ENCODE results near the gene FOXP1.

The FOXP1 gene

DNA sequence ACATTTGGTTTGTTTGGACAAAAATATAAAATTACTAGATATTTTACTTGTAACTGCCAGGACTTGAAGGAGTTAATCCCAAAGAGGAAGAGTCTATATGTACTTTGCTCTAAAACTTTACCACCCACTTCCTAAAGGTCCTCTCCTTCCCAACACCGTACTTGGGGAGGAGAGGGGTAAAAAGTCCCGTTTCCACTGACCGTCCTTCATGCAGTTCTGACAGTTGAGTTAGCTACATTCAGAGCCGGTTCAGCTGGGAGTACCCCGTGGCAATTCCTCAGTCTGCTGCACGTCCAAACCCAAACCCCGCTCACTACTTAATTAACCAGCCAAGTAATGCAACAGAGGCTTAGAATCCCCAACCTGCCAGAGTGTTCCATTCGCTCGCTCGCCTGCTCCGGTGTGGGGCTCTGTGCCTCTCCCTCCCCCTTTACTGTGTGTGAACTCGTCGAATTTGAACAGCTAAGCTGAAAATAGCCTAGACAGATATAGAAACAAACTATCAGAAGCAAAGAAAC is 519.7 kb downstream of the FOXP1 start:
- peak; percentile 12 for DNase-seq

DNA sequence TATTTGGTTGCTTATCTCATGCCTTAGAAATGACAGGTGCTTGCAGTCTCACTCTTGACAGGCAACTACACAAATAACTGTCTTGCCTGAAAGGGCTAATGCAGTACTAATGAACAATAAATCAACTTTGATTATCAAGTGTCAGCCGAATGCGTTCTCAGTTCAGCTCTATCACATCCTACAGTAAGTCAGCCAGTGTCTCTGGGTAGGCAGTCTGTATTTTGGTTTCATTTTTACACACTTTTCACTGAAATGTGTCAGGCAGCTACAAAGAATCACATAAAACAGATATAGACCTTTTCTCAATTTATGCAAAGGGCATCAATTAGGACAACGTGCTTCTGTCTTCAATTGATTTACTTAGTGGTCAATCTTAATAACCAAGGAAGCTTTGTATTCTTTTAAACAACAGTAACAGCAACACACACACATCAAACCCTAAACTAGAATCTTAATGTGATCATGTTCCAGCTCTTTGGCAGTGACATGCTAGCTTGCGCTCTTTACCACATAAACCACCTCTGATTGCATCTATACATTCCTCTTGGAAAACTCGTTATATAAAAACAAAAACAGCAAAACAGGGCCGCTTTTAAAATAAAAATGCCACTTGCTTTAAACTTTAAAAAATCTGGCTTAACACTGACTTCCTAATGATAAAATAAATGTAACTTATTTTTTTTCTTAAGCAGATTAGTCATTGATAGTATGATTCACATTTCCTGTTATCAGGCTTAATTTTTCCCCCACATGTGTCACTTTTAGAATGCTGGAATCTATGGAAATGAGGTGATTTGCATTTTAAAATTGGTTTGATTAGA is 520.4 kb downstream of the FOXP1 start:
- DNase-seq, result no peak

DNA sequence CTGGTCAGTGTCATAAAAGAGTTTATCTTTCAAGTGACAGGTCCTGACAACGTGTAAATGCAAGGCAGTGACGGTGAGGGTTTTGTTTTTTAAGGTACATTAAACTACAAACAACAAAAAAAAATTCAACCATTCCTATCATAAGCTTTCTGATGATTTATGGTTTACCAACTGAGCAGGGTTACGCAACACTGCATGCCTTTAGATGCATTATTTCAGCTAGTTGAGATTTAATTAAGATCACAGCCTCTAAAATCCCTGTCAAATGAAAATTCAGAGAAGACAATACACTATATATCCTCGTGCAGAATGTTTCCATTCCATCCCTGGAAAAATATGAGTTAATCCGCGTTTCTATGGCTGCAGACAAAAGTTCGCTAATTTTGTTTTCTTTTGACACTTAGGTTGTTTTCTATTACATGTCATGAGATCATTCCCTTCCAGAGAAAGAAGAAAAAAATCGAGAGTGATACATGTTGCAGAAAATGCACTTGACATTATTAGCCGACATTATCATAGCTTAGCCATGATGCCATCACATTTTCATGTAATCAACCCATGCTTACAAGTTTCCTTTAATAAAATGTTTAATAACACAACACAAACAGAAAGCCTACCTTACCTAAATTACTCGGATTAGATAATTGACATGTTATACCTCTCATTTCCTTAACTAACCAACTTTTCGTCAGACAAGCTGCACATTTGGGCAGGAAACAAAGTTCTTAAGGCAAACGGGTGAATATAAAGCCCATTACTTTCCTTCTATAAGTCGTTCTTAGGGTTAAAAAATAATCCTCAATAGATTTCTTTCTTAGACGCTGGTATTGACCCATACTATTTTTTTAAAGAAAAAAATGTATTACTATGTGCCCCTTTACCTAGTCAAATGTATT is 521.2 kb downstream of the FOXP1 start:
- DNase-seq, result no peak

DNA sequence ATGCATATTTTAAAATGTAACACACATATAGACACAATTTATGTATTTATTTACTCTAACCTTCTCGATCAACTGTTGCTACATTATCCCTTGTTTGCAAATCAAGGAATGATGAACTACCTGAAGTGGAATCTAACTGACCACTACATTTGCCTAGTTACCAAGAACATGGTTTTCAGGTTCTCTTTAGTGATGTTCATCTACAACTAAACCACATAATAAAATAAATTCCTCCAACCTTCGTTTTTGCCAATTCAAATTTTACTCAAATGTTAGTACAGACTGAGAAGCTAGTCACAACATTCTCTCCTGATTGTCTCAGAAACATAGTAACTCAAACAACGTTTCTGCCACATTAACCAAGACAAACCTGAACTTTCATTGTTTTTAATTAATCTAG is 521.9 kb downstream of the FOXP1 start:
- DNase-seq, result no peak

DNA sequence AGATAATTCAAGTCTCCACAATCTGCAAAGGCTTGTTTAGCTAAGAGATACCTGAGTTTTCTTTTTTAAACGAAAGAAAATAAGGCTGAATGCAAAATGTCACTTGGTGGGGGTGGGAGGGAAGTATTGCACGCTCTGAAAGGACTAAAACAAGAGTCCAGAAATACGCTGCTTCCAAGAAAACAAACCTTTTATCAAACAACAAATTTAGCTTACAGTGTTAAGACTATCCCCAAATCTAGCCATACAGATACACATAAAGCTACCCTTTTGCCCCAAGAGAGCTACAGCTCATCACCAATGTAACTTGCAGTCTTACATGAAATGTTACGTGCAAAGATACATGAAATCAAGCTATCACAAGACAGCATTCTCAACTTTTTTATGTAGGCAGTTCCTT is 522.5 kb downstream of the FOXP1 start:
- no peak for DNase-seq

DNA sequence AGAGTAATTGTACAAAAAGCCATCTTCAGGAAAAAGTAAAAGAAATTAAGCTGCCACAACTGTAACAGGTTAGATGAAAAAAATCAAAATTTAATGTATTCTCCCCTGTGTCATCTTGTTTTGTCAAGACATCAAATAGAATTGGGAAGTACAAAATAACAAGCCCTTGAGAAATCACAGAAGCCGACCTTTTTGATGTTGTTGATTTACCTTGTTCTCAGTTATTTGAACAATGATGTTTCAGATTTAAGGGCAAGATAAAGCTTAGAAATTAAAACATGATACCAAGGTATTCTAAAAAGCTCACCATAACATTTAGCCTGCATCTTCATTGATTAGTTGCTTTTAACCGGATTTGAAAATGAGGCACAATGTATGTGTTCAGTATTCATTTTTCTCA is 523.0 kb downstream of the FOXP1 start:
- DNase-seq, result no peak

DNA sequence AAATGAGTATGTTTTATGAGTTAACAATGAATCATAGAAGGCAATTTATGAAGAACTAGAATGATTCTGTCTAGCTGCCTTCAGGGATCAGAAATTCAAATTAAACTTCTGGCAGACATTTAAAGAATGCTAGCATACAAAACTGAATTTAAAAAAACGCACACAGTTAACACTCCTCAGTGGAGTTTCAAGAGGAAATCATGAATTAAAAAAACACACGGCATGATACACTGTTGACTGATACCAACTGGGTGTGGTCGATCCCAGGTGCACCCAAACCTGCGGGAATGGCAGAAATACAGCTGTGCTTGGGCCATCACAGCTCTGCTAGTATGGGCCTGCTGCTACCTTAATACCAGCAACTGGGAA is 526.0 kb downstream of the FOXP1 start:
- DNase-seq, result no peak

DNA sequence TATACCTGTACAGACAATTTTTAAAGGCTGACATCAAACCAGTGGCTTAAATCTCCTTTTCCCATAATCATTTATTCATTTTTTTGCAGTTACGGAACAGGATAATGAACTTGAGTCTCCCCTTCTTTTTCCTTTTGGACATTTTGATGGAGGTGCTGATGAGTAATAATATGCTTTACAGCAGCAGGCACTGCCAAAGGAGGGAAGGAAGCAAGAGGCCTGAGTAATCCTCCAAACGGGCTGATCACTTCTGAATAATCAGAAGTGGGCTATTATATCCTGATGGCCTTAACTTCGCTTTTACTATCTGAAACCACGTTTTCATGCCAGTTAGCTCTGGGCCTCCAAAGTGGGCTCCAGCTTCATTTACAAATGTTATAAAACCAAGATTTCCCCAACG is 527.2 kb downstream of the FOXP1 start:
- no peak for DNase-seq

DNA sequence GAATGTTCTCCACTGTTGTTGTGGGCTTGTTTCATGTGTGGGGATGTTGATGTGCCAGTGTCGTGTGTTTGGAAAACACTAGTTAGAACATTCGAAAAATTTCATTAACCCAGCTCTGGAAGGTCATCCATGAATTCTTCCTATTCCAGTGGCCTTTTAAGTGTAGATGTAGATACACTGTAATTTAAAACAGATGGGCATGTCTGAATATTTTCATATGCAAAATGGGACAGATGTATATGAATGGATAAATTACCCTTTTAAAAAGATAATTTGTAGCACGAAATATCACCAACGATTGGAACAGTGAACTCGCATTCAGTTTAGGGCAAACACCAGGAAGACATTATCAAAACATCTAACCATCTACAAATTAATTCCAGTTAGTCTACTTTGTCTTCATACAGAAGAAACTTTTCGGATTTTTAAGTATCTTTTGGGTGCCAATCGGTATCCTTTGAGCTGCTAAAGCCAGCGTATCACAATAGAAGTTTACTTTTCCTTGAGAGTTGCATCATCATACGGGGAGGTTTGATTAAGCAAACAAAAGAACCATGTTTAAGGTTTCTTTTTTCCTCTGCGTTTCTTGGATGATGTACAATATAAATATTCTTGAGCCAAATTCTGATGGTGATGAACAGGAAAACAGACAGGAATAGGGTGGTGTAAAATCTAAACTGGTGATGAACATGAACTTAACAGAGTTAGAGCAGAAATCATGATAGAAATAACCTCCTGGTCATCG is 528.1 kb downstream of the FOXP1 start:
- DNase-seq, result no peak

DNA sequence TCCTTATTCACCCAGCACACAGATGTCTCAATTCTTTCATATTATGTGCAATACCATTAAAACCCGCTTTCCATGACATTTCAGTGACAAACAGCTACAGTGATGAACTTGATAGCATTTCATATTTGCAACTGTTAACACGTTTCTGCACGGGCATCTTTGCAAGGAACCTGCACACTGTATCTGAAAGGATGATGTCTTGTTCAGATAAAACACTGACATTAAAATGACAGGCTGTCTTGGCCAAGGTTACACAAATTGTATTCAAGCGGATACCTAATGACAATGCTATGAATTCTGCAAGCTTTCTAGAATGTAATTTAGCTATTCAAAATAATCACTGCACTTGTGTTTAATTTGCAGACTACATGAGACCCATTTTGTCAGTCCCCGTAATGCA is 529.2 kb downstream of the FOXP1 start:
- no peak for DNase-seq

DNA sequence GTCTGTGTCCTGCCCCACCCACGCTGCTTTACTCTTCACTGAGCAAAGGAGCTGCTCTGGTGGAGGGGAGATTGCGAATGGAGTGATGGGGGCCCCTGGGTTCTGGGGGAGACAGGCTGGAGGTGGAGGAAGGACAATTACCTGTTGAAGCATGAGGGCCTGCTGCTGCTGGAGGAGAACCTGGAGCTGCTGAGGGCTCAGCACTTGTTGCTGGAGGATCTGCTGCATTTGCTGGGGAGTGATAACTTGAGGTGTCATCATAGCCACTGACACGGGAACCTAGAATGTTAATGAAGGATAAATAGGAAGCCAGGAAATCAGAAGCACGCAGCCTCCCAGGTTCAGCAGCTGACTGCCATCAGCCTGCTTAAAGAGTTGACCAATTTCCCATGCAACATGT is 530.0 kb downstream of the FOXP1 start:
- no peak for DNase-seq

DNA sequence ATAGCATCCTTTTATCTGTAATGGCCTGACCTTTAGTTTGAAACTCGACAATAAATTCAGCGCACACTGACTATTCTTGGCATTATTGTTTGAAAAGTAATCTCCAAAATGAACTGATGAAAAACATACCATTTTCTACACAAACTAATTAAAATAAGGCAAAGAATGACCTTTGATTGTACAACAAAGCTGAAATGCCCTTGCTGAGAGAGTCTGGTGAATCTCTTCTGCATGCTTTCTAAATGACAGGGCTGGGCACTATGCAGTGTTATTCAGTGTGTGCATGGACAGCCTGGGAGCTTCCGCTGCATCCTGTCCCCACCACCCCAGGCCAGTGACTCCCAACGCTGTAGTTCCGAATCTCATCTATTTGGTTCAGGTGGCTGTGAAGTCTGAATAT is 530.8 kb downstream of the FOXP1 start:
- DNase-seq, result no peak

DNA sequence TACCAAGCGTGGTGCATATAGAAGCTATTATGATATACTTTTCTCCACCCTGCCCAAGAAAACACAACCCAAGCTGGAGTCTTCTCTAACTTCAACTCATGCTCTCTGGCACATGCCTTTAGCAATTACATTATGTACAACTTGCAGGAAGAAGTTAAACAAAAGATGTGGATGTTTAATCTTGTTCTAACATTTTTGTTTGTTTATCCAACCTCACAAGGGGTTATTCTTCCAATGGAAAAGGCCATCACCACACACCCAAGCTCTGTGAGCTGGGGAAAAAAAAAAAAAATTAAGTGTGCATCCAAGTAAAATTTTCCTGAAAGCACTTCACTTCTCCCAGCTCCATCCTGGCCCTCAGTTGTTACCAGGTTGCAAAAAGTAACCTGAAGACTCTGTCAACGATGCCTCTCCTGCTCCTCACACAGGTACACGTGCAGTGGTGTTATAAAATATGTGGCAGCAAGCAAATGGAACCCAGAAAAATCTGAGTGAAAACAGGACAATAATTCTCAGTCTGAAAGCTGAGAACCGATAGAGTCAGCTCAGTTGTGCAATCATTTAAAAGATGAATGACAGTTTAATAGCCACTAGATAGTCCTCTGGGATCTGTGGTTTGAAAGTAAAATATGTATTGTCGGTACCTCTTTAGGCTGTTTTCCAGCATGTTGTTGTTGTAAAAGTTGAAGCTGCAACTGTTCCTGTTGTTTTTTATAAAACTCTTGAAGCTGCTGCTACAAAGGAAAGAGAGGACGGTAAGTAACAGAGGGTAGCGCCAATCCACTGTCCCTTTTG is 531.4 kb downstream of the FOXP1 start:
- DNase-seq, result no peak

DNA sequence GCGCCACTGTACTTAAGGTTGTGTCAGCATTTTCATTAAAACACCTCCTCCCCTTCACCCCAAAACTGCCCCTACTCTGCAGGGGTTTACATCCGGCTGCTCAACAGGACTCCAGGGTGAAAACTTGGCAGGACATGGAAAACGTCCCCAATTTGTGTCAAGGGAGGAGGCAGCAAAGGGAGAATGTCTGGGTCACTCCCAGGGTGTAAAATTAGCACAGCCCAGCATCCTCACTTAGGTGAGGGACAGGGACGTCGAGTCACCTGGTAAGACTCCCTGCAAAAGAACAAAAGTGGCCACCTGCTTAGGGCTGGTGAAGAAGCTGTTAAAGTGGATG is 532.3 kb downstream of the FOXP1 start:
- no peak for DNase-seq

DNA sequence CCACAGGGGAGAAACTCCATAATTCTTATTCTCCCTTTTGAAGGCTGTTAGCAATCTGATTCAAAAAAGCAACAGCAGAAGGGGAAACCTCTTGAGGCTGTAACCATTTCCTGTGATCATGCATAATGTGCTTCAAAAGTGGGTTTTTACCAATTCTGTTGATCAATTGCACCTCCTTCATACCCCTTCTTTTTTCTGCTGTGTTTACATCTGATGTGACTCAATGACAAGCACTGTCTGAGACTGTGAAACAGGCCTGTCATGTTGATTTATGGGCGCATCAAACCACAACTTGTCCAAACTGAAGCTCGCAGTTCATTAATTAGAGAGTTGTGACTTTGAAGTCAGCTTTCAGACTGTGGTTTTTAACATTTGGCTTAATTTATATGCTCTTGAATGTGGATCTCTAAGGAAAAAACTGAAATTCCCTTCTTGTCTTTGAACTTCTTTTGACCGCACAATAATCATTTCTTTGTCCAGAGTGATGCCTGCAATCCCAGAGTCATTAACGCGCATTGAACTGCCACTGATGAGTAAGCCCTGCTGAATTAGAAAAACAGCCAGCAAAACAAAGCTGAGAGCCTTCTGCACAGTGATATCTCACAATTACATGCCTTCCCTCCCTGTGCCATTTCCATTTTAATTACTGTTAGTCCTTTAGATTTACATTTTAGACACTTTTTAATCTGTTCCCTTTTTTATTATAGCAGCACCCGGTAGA is 532.8 kb downstream of the FOXP1 start:
- DNase-seq, result peak; percentile 19

DNA sequence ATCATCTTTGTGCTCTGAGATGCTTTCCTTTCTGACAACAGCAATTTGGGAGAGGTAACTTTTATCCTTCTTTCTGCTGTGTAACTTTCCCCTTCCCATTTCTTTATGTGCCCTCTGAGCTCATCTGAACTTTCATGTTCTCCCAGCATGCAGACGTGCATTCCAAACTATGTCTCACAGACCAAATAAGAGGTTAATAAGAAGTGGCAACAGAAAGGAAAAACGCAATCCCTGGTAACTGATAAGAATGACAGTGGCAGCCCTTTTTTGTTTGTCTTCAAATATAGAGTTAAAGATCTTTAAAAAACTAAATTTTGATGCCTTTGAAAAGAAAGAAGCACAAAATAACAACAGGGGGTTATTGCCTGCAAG is 533.4 kb downstream of the FOXP1 start:
- DNase-seq, result no peak

DNA sequence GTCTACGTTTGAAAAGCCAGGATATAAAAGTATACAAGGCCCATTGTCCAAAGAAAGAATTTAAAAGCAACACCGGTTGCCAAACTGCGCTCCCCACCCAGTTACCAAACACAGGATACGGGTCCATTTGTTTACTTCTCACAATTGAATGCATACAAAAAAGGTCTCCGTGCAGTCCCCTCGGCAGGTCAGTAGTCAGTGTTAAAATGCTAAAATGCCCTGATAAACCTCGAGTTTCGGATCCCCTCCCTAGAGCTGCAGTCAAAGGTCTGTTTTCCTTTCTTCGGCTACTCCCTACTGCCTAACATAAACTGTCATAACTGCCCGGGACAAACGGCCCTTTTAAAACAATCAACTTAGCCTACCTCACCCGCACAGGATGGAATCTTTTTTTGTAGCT is 534.6 kb downstream of the FOXP1 start:
- DNase-seq, result no peak

DNA sequence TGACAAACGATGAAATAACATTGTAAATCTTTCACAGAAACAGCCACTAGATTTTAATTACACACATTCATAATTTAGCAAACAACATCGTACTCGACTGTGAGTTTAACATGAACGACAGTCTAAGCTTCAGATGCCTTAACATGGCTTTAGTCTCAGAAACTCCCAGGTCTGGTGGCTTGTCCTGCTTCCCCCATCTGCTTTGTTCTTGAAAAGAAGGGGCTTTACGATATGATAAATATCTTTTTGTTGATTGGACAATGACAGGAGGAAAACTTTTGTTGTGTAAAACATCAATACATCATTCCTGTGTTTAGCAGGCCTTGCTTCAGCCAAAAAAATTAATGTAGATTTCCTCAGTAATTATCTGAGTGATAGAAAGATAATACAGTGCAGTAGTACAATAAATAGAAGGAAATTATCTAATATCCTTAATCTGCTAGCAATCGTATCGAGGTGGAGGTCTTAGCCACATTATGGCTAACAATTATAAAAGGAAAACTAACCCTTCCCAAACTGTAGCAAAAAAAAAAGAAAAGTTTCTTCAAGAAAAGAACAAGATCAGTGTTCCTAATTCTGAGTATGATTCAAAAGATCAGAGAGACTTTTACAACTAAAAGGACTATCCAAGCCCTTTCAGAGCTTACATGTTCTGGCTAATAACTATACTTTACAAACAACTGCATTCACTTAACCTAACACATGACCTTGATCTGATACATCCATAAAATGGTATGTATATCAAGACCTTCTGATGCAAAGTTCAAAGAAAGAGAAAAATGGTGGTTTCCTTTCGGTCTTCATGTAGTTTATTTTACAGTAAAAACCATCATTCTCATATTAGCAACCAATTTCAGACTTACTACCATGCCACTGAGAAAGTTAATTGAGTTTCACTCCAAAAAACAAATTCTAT is 535.7 kb downstream of the FOXP1 start:
- DNase-seq, result no peak

DNA sequence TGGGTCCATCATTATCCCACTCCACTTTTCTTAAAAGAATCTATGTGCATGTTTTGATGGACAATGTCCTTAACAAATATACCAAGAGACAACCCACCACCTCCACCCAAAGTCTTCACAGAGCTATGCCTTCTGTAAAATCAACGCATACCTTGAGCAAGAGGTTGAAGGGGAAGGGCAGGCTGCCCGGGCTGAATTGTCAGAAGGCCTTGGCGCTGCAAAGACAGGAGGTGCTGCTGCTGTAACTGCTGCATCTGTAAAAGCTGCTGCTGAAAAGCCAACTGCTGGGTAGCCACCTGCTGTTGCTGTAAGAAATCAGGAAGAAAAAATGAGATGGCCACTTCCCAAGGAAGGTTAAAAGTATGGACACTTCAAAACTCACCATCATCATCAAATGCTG is 536.7 kb downstream of the FOXP1 start:
- no peak for DNase-seq

DNA sequence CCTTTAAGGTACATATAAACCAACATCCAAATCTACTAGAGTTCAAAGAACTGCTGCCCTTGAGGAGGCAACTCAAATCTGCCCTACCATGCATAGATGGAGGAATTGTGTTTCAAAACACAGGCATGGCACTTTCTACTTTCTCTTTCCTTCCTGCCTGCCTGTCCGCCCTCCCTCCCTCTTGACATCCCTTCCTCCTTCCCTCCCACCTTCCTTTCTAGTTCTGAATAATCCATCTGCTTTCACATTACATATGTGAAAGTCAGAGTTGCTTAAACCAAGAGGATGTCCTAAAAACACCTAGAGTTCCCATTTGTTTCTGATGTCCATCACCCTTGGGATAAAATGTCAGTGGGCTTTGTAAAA is 537.6 kb downstream of the FOXP1 start:
- DNase-seq, result no peak
